HUDEP-2 (cell line): ENCODE results near the gene CFAP99.

Experiments used
- DNase-seq, 76 experiments: peaks; one replicate each; lab custom pipeline; 2025; ENCODE audit not compliant: unreplicated experiment in 76 of 76; lab: John Stamatoyannopoulos, UW

CFAP99 gene

DNA sequence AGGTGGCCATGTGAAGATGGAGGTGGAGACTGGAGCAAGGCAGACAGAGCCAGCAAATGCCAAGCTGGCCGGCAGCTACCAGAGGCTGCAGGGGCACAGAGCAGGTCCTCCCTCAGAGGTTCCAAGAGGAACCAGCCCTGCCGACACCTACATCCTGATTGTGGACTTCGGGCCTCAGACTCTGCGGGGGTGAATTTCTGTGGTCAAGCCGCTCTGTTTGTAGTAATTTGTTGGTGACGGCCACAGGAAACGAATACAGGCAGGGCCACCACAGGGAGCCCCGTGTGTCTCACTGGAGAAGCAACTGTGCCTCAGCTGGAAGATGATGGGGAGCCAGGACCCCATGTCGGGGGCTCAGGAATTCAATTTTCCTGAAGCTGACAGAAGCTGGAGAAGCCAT is 28.6 kb upstream of the CFAP99 start:
- DNase-seq: no peak

DNA sequence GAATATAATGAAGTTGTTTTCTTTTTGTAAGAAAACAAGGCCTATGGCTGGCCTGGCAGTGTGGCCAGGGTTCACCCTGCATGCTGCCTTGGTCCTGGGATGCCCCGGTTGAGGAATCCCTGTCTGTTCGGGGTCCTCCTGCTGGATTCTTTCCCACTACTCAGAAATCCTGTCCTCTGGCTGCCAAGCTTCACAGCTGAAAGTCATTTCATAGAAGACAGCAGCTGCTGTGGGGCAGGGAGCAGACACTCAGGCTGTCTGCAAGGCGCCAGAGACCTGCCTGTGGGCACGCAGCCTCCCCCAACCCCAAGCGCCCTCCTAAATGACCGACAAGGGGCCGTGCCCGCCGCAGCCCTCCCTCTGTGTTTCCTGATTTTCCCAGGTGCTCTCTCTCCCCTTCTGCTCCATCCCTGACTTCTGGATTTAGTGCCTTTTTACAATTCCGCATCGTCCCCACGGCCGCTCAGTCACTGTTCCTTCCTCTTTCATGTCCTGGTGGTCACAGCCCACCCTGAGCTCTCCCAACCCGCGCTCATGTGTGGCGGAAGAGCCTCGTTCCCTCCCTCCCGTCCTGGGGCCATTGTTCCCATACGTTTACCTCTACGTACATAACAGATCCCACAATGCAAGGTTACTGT is 27.9 kb upstream of the CFAP99 start:
- no peak for DNase-seq

DNA sequence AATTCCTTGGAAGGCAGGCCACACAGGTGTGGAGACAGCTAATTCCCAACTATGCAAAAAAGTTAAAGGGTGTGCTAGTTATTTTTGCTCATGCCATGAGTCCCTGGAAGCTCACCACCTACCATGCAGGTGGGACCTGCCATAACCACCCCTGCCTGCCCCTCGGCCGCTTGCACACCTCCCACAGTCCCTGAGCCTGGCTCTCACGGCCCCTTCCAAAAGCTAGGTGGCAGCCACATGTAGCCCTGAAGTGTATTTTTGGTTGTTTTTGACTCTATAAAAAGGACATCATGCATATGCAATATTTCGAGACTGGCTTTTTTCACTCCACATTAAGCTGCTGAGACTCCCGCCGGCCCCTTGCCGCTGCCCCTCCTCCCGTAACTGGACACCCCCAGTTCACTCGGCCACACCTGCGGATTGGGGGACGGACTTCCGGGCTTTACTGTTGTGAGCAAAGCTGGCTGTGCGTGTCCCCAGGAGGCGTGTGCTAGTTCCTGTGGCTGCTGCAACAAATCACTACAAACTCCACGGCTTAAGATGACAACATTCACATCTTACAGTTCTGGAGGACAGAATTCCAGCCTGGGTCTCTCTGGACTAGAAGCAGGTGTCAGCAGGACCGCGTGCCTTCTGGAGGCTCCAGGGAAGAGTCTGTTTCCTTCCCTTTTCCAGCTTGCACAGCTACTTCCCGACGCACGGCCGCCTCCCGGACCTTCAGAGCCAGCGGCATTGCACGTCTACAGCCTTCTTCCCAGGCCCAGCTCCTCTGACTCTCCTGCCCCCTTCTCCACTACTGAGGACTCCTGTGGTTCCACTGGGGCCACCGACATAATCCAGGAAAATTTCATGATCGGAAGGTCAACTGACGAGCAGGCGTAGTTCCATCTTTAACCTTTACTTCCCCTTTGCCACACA is 25.1 kb upstream of the CFAP99 start:
- peak in 4 of 76 experiments; percentile 5 to 34 (median 12) for DNase-seq

DNA sequence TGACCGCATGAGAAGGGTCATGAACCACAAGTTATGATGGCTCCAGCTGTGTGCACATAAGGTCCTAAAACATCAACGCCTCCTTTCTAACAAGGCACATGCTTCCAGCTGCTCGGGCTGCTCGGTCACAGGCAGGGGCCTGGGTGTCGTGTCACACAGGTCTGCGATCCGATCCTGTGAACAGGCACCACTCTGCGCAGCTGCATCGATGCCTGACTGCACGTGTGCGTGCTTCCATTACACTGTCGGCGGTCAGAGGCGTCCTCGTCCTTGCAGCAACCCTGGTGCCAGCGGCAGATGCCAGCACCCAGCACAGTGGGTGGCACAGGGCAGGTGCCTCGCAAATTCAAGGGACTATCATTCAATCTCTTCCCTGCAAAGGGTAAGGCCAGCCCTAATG is 24.2 kb upstream of the CFAP99 start:
- DNase-seq: no peak

DNA sequence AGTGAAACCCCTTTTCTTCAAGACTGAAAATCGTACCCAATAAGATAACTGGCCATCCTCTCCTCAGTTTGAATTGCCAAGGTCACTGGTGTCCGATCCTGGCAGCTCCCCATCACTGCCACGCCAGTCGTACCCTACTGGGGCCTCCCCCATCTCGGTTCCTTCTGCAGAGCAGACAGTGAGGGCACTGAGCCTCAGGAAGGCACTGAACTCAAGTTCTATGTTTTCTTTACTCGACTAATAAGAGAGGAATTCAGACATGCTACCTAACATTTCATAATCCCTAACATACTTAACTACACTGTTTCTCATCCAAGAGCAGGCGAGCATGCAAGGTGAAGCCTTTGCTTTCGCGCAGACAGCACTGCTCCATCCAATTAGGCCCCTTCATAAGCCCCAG is 23.7 kb upstream of the CFAP99 start:
- peak in 1 of 76 experiments; percentile 35 for DNase-seq

DNA sequence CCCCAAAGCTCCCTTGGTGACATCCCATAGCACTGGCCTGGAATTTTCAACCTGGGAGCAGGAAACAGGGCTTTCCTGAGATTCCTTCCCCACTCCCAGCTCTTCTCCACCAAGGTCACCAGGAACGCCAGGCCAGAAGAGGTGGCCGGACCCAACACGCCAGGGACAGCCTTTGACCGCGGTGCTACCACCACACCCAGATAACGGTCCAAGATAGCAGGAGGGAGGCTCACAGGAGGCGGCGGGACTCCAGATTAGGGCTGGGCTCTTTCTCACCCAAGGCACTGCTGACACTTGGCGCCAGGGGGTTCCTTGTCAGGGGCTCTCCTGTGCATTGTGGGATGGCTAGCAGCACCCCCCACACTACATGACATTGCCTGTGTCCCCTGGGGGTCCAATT is 23.2 kb upstream of the CFAP99 start:
- peak in 73 of 76 experiments; percentile 10 to 86 (median 68) for DNase-seq

DNA sequence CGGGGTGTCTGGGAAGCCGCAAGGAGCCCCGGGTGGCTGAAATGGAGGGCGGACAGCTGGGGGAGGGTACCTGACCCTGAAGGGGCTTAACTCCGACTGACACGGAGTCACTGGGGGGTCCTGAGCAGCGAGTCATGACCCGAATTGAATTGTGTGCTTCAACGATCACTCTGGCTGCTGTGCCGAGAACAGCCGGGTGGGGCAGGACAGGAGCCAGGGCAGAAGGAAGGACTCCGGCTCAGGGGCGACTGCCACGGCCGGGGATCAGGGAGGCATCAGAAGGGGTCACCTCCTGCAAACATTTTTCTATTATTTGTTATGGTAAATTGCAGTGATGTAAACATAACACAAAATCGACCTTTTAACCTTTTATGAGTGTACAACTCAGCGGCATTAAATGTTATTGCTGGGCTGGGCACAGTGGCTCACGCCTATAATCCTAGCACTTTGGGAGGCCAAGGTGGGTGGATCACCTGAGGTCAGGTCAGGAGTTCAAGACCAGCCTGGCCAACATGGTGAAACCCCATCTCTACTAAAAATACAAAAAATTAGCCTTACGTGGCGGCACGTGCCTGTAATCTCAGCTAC is 21.9 kb upstream of the CFAP99 start:
- peak in 19 of 76 experiments; percentile 4 to 39 (median 20) for DNase-seq

DNA sequence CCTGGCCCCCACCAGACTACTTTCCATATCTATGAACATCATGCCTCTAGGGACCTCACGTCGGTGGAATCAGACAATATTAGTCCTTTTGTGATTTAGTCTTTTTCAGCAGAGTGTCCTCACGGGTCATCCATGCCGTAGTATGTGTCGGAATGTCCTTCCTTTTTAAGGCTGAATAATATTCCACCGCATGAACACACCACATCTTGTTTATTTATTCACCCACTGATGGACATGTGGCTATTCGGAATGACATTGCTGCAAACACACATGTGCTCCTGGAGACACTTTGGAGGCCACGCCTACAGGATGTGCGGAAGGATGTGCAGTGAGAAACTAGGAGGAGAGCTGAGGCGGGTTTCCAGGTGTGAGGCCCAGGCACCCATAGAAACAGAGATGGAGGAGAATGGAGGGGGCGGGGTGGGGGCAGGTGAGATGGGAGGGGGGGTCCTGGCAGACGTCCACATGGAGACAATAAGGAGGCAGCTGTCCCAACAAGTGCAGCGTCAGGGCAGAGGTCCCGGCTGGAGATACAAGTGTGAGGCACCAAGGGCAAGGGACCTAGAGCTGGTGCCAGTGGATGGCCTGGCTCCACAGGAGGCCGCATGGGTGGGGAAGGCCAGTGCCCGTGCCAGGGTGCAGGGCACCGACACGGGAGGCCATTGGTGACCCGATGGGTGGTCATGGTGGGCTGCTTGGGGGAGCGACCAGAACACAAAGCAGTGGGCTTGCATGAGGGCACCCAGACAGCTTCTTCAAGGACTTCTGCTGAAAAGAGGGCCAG is 21.0 kb upstream of the CFAP99 start:
- DNase-seq: no peak

DNA sequence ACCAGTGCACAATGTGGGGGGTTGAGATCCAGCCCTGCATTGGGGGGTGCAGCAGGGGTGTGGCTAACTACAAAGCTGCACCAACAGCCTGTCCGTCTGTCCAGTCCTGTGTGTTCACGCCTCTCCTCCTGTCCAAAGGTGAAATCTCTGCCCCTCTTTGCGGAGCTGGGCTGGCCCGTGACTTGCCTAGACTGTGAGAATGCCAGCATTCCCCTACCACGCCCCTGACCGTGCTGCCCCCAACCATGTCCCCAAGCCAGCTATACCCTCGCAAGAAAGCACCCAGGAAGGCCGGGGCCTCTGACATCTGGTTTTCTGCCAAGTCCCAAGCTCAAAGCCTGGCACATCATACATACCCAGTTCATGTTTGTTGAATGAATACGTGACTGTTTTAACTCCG is 19.5 kb upstream of the CFAP99 start:
- DNase-seq: no peak

DNA sequence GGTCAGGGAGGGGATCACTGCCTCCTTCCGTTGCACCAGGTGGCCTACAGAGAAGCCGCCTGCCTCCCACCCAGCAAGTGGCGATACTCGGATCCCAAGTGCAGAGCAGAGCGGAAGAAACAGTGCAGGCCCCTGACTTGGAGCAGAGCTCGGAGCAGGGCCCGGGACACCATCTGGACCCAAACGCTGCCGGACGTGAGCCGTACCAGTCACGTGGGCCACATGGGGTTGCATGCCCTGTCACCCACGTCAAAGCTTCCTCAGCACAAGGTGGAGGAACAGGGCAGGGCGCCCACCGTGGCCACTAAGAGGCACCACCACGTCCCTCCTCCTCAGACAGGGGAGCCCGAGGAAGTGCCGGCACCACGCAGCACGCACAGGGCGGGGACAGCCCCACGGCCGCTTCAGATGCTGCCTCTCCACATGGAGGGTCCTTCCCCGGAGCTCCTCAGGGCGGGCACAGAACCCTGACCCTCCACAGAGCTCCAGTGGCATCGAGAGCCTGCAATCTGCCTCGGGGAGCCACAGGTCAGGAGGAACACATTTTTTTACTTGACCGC is 19.0 kb upstream of the CFAP99 start:
- no peak for DNase-seq

DNA sequence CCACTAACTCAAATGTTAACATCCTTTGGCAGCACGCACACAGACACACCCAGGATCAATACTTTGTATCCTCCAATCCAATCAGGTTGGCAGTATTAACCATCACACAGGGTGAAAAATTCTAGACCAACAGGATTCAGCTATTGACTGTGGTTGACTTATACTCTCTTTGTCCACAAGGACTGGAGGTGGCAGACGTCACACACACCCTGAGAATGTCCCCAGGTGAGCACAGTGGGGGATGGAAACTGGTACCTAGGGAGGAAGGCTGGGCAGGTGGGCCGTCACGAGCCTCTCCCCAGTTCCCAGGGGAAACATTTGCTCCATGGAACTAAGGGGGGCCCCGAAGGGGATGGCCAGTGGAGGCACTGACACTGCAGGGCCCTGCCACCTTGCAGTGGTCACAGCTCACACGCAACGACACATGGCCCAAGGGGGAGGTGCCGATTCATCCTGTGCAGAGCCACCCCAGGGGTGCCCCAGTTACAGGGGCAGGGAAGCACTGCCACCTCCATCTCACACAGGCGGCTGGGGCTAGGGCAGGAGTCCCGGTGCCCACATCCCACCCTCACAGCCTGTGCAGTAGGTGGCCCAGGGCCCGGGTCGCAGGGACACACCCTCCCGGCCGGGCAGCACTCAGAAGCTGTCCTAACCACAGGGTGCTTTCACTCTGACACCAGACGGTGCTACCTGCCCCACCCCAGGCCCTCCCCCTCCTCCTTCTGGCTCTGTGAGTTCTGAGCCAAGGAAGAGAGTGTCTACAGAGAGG is 17.7 kb upstream of the CFAP99 start:
- DNase-seq: peak in 1 of 76 experiments; percentile 42

DNA sequence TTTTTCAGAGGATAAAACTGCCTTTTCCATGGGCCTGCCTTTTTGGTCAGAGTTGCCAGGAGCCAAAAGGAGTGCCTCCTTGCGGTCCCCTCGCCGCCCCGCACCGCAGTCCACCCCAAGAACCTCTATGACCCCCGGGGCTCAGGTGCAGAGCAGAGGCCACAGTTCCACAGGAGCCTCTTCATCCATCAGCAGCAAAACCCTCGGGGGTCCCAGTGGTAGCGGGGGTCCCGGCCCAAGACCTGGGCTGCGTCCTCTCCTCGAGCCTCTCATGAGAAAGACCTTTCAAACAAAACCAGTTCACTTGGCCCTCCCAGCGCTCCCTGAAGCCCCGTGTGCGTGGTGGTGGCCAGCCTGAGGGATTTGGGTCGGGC is 17.2 kb upstream of the CFAP99 start:
- DNase-seq: no peak

DNA sequence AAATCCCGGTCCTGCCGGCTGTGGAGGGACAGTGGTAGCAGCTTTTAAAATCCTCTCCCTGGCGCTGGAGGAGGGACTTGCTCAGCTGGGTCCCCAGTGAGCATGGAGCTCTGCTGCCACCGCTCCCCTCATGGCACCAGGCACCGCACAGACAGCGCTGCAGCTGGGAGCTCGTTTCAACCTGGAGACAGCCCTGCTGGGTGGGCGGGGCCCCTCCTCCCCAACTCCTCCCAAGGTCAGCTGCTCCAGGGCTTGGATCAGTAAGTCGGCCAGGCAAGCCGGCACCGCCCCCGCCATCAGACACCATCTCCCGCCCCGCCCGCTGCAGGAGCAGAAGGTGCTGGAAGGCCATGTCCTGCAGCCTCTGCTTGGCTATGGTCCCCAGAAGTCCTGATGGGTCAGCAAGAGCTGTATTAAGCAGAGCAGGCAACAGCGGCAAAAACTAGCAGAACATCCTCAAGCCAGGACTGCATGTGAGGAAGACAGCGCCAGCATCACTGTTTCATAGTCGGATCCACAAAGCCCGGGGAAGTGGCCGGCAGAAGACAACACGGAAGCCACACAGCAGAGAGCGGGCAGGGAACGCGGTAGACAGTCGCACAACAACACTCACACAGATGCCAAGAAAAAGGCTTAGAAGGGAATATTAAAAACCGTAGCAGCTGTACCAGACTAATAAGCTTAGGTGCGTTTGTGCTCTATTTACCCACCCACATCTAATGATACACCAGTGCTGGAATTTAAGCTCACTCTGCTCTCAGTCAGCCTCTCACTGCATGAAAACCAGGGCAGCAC is 16.5 kb upstream of the CFAP99 start:
- DNase-seq: peak in 71 of 76 experiments; percentile 15 to 83 (median 62)

DNA sequence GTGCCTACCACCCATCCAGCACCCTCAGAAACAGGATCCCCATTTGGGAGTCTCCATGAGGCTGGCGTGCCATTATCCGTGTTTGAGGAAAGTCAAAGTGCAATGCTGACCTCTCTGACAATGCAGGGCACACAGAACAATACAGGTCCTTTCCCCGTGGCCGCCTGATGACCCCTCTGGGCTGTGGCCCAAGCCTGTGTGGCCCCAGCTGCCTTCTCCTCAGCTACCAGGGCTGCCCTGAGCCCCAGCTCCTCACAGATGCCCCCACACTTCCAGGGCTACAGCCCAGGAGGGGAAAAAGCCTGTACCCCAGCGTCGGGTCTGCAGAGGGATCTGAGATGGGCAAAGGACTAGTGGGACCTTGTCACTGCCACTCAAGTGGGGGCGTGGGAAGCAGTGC is 15.8 kb upstream of the CFAP99 start:
- DNase-seq: no peak

DNA sequence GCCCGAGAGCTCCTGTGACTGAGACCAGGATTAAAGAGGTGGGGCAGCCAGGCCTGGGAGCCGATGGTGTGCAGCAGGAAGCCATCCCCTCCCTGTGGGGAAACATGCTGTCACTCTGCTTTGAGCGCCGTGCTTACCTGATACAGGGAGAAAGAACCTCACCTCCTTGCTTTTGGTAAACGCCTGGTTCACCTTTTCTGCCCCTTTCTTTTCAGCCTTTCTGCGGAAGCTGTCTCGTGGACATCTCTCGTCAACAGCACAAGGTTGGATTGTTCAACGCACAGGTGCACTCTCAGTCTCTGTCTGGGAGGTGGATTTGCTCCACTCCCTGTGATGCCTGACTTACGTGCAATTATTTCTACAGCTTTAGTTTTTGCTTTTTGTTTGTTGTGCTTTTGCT is 12.3 kb upstream of the CFAP99 start:
- DNase-seq: no peak

DNA sequence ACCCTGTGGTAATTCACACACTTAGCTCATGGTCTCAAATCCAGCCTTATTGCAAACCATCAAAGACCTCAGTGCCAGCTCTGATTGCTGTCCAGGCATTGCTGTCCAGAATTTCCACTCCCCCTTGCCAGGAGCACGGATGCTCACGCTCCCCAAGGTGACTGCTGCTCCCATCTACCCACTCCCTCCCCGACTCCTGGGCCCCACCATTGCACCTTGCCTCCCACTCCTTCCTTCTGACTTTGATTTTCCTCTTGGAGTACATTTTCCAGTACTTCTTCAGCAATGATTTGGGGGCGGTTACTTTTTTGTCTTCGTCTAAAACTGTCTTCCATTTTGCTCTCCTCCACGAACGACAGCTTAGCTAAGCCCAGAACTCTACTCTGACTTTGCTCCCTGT is 11.8 kb upstream of the CFAP99 start:
- no peak for DNase-seq

DNA sequence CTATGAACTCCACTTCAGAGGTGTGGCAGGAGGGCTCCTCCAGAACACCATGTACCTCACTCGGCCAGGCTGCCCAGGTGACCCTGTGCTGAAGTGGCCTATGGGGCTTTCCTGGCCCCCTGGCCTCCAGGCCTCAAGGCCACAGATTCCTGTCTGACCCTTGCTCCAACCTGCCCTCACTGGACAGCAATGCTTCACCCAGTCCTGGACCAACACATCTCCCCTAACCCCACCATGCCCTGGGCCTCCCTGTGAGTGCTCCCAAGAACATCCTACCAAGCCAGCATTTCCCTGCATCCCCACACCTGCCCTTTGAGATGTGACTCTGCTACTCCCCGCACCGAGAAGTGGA is 10.8 kb upstream of the CFAP99 start:
- DNase-seq: no peak

DNA sequence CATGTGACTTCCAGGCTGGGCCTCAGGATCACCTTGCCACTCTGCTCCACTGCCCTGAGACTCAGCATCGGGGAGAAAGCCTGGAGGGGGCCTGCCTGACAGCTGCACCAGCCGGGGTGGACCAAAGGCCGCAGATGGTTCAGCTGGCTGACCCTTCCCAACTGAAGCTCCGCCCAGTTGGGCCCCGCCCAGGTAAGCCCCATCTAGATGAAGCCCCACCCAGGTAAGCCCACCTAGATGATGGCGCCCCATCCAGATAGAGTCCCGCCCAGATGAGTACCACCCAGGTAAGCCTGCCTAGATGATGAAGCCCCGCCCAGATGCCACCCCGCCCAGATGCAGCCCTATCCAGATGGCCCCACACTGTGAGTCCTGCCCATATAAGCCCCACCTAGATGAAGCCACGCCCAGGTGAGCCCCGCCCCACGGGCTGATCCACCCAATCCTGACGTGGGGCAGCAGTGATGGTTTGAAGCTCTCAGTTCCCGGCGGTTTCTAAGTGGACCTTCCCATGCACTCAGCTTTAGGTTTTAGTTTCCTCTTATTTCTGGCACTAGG is 10.3 kb upstream of the CFAP99 start:
- DNase-seq: peak in 57 of 76 experiments; percentile 0 to 67 (median 31)

DNA sequence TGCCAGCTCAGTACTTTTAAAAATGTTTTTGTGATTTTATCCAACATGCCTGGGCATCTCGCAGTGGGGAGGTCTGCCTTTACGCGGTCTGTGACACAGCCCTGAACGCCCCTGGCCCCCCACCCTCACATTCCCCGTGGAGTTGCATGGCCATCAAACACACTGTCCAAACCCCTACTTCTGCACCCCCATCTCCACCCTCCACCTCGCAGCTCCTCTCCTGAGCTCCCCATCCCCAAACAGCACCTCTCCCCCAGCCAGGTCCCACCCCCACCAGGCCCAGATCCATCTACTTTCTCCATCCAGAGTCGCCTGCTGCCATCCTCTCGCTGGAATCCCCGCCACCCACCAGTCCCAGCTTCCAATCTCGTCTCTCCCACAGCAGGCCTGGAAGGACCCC is 9.8 kb upstream of the CFAP99 start:
- no peak for DNase-seq
